Measurements from ENCODE around the gene OR2T1. TPM values are rescaled to one million over a fixed set of nuclear protein-coding genes. Genes with fewer than 3 reads are reported as not detected.

Gene OR2T1
- total and polyA plus RNA-seq, 10 of the 15 experiments (the other 5 are each of a cell fraction or from before 2014, with no cell fraction given) = 0.02 TPM; not detected in 9

DNA sequence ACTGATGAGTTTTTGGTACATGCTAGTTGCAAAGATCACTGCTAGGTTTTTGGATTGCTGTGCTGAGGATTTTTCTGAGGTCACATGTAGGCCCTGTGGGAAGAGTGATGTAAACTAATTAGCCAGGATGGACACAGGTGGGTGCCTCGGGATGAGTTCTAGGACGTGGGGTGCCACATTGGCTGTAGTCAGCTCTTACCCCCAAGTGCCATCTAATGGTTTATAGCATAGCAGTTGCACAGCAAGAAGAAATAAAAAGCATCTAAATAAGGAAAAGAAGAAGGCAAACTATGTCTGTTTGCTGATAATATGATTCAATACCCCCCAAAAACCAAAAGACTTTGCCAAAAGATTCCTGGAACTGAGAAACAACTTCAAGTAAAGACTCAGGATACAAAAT is 9.8 kb upstream of the OR2T1 start:
- Histone ChIP-seq H2AFZ (ENCODE audit: control insufficient read depth, low read depth, low read length) (no peak overlapping the region), H3K79me2 (ENCODE audit: control insufficient read depth, insufficient read depth, low read length) (no peaks in the 10 kb centered on the region), H3K27ac (ENCODE audit: control insufficient read depth, insufficient read depth) (no peak overlapping the region), H3K4me3 (no peak overlapping the region), H4K20me1 (ENCODE audit: control insufficient read depth, insufficient read depth) (no peaks in the 10 kb centered on the region), H3K4me1 (ENCODE audit: control insufficient read depth, insufficient read depth, low read length) (no peaks in the 10 kb centered on the region), H3K4me2 (ENCODE audit: control insufficient read depth, insufficient read depth) (no peak overlapping the region), H3K9ac (ENCODE audit: control insufficient read depth, insufficient read depth, low read length) (no peak overlapping the region), H3K9me3 (replicated peaks; ENCODE audit: control insufficient read depth, insufficient read depth, low read length) (no peaks in the 10 kb centered on the region), H3K36me3 (ENCODE audit: control insufficient read depth in 2 of 2, insufficient read depth in 2 of 2, low read length in 1 of 2) (no peaks in the 10 kb centered on the region), H3K27me3 (replicated peaks in 1 of 2; ENCODE audit: control insufficient read depth in 2 of 2, insufficient read depth in 2 of 2, low read length in 1 of 2) (no peaks in the 10 kb centered on the region)
- no TSS peak for BruUV-seq (replicated peaks)
- in situ Hi-C loops (cut with MboI) (no loop called here), intact Hi-C loops (cut with micrococcal nuclease; ENCODE audit: unreplicated experiment) (loop anchor here (2.0 kb wide), 1 partner anchor 70 kb away; no protein-coding TSS in a partner anchor)
- TF ChIP-seq TBL1XR1 (IDR thresholded peaks at IDR 0.05; ENCODE audit: low read depth, low read length) (no peak), POLR2A (IDR thresholded peaks at IDR 0.05; ENCODE audit: low read depth, low read length) (no peak), ZSCAN29 (IDR thresholded peaks at IDR 0.05) (no peak), ZBED1 (IDR thresholded peaks at IDR 0.05; ENCODE audit: borderline replicate concordance) (no peak), MXI1 (IDR thresholded peaks at IDR 0.05; ENCODE audit: low read depth, low read length) (no peak), HDAC2 (IDR thresholded peaks at IDR 0.05) (no peak), MTA3 (IDR thresholded peaks at IDR 0.05; ENCODE audit: borderline replicate concordance, low read length) (no peak), NRF1 (conservative IDR thresholded peaks at IDR 0.05; ENCODE audit: low read depth, low read length) (no peak), MYC (IDR thresholded peaks at IDR 0.05; ENCODE audit: insufficient read depth, insufficient read length, insufficient replicate concordance, low read length, severe bottlenecking) (no peak), MEF2B (IDR thresholded peaks at IDR 0.05; ENCODE audit: partially characterized antibody, poor library complexity, severe bottlenecking) (no peak)
- TF ChIP-seq, protein P1, sequence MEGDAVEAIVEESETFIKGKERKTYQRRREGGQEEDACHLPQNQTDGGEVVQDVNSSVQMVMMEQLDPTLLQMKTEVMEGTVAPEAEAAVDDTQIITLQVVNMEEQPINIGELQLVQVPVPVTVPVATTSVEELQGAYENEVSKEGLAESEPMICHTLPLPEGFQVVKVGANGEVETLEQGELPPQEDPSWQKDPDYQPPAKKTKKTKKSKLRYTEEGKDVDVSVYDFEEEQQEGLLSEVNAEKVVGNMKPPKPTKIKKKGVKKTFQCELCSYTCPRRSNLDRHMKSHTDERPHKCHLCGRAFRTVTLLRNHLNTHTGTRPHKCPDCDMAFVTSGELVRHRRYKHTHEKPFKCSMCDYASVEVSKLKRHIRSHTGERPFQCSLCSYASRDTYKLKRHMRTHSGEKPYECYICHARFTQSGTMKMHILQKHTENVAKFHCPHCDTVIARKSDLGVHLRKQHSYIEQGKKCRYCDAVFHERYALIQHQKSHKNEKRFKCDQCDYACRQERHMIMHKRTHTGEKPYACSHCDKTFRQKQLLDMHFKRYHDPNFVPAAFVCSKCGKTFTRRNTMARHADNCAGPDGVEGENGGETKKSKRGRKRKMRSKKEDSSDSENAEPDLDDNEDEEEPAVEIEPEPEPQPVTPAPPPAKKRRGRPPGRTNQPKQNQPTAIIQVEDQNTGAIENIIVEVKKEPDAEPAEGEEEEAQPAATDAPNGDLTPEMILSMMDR (IDR thresholded peaks at IDR 0.05 in 2 of 3, conservative IDR thresholded peaks at IDR 0.05 in 1 of 3; ENCODE audit: control insufficient read depth in 2 of 3, extremely low read depth in 1 of 3, insufficient read depth in 1 of 3, low read depth in 3 of 3, low read length in 3 of 3) = no peak
- TF ChIP-seq, protein P2, sequence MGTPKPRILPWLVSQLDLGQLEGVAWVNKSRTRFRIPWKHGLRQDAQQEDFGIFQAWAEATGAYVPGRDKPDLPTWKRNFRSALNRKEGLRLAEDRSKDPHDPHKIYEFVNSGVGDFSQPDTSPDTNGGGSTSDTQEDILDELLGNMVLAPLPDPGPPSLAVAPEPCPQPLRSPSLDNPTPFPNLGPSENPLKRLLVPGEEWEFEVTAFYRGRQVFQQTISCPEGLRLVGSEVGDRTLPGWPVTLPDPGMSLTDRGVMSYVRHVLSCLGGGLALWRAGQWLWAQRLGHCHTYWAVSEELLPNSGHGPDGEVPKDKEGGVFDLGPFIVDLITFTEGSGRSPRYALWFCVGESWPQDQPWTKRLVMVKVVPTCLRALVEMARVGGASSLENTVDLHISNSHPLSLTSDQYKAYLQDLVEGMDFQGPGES (IDR thresholded peaks at IDR 0.05) = no peak
- TF ChIP-seq, protein P3, sequence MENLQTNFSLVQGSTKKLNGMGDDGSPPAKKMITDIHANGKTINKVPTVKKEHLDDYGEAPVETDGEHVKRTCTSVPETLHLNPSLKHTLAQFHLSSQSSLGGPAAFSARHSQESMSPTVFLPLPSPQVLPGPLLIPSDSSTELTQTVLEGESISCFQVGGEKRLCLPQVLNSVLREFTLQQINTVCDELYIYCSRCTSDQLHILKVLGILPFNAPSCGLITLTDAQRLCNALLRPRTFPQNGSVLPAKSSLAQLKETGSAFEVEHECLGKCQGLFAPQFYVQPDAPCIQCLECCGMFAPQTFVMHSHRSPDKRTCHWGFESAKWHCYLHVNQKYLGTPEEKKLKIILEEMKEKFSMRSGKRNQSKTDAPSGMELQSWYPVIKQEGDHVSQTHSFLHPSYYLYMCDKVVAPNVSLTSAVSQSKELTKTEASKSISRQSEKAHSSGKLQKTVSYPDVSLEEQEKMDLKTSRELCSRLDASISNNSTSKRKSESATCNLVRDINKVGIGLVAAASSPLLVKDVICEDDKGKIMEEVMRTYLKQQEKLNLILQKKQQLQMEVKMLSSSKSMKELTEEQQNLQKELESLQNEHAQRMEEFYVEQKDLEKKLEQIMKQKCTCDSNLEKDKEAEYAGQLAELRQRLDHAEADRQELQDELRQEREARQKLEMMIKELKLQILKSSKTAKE (IDR thresholded peaks at IDR 0.05; ENCODE audit: low read depth, poor library complexity, severe bottlenecking) = no peak
- TF ChIP-seq, protein P4, sequence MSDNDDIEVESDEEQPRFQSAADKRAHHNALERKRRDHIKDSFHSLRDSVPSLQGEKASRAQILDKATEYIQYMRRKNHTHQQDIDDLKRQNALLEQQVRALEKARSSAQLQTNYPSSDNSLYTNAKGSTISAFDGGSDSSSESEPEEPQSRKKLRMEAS (IDR thresholded peaks at IDR 0.05; ENCODE audit: low read depth, low read length) = no peak
- TF ChIP-seq, protein P5, sequence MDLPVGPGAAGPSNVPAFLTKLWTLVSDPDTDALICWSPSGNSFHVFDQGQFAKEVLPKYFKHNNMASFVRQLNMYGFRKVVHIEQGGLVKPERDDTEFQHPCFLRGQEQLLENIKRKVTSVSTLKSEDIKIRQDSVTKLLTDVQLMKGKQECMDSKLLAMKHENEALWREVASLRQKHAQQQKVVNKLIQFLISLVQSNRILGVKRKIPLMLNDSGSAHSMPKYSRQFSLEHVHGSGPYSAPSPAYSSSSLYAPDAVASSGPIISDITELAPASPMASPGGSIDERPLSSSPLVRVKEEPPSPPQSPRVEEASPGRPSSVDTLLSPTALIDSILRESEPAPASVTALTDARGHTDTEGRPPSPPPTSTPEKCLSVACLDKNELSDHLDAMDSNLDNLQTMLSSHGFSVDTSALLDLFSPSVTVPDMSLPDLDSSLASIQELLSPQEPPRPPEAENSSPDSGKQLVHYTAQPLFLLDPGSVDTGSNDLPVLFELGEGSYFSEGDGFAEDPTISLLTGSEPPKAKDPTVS (IDR thresholded peaks at IDR 0.05; ENCODE audit: low read depth, low read length) = no peak
- ChIA-PET CTCF (no interaction called here), SMC1A (ENCODE audit: uncharacterized antibody, unreplicated experiment) (interaction anchor here (0.6 kb wide), 1 partner anchor 122 kb away, joined by 3 read pairs; no protein-coding TSS in a partner anchor), RAD21 (ENCODE audit: unreplicated experiment) (no interaction called here), POLR2A (no interaction called here)
- DNase-seq (ENCODE audit: low read depth, low spot score) = no peak
- FAIRE-seq = no peak
- 0% methylated on average over 2 of the region's 2 CpGs for WGBS (ENCODE audit: insufficient coverage, insufficient replicate concordance, low lambda C conversion rate, missing lambda C conversion rate)
- ATAC-seq = no peak

All from GM12878 (cell line).